Esophagus muscularis mucosa (tissue), 4 donors: Measurements from ENCODE around the gene SH3BP1.
A peak's percentile ranks its signal among the peaks of the same experiment; 100 is the strongest.

Experiments
- CTCF ChIP-seq, 3 experiments: fragments of 200-600 bp in 2 of 3; fragments of 450-650 bp in 1 of 3; sonication (generic) in 2 of 3; IDR thresholded peaks; one replicate each; pipeline ENCODE4 v1.5.1; 2017 to 2019; ENCODE audit warnings: antibody characterized with exemption in 3 of 3, mild to moderate bottlenecking in 2 of 3, moderate library complexity in 1 of 3
- EP300 ChIP-seq: sonication (generic); formaldehyde crosslinking; IDR thresholded peaks from one replicate; pipeline ENCODE4 v1.6.1; 2017; ENCODE audit warnings: antibody characterized with exemption
- POLR2A ChIP-seq: fragments of 450-650 bp; IDR thresholded peaks from one replicate; pipeline ENCODE4 v1.6.1; 2017; ENCODE audit warnings: antibody characterized with exemption, moderate library complexity, mild to moderate bottlenecking, low read depth
- POLR2AphosphoS5 ChIP-seq, 2 donors: sonication (generic); formaldehyde crosslinking; IDR thresholded peaks; one replicate each; pipeline ENCODE4 v1.6.1; 2017; ENCODE audit warnings: antibody characterized with exemption in 2 of 2

GRCh38 chr22:37607010-37607934 is 32.2 kb upstream of the SH3BP1 start:
- peak in 2 of 3 experiments; percentile 88 to 90 for TF ChIP-seq CTCF (IDR thresholded peaks at IDR 0.05)
- TF ChIP-seq EP300: no peak
- TF ChIP-seq POLR2A: no peak
- peak in 1 of 2 donors; percentile 52 for TF ChIP-seq POLR2AphosphoS5 (IDR thresholded peaks at IDR 0.05)
